IMR-90 (cell line): ENCODE data around the gene FNTB. TPM values are rescaled to one million over a fixed set of nuclear protein-coding genes. Genes with fewer than 3 reads are reported as not detected.

ENCODE experiments used
- ATAC-seq: fragments of 200-7000 bp; cut with Tn5 transposase; 2 replicates; pipeline ENCODE4 v1.9.1; 2020; ENCODE audit warnings: low read depth, mild to moderate bottlenecking, moderate library complexity
- BruUV-seq: library from RNA; stranded (reverse); fragments of 400-500 nt; replicated peaks from 2 replicates; lab custom pipeline; 2021; lab: Mats Ljungman, UMichigan
- CTCF ChIA-PET: fragments of 300-600 bp; formaldehyde crosslinking; extraction: SDS; loops from one replicate; lab custom pipeline; 2021; ENCODE audit warnings: antibody characterized with exemption; lab: Yijun Ruan, JAX
- POLR2A ChIA-PET: fragments of 300-600 bp; sonication (Branson Sonifier 250); formaldehyde crosslinking; loops from one replicate; lab custom pipeline; 2022; ENCODE audit warnings: antibody characterized with exemption; ENCODE audit not compliant: unreplicated experiment; lab: Charles Lee
- DNase-seq: peaks from one replicate; pipeline ENCODE4 v3.0.0; 2013
- H2AFZ ChIP-seq: replicated peaks from 2 replicates; pipeline ENCODE3; 2013; ENCODE audit warnings: low read length, mild to moderate bottlenecking; ENCODE audit not compliant: poor library complexity
- H2AK5ac ChIP-seq: 2 replicates; pipeline ENCODE4 v1.6.1; 2013; ENCODE audit warnings: low read depth, low read length, inconsistent platforms
- H2AK9ac ChIP-seq: replicated peaks from 2 replicates; pipeline ENCODE3; 2013; ENCODE audit warnings: mild to moderate bottlenecking, low read depth, low read length, moderate library complexity; ENCODE audit not compliant: poor library complexity
- H2BK120ac ChIP-seq: 2 replicates; pipeline ENCODE4 v1.6.1; 2013; ENCODE audit warnings: low read depth, low read length, inconsistent platforms
- H2BK15ac ChIP-seq: 3 replicates; pipeline ENCODE4 v1.6.1; 2013; ENCODE audit warnings: low read depth, low read length, inconsistent platforms
- H2BK20ac ChIP-seq: 2 replicates; pipeline ENCODE4 v1.6.1; 2013; ENCODE audit warnings: low read depth, mild to moderate bottlenecking, inconsistent platforms, low read length, moderate library complexity
- H2BK5ac ChIP-seq: 2 replicates; pipeline ENCODE4 v1.6.1; 2013; ENCODE audit warnings: mild to moderate bottlenecking, low read depth, low read length, inconsistent platforms; ENCODE audit not compliant: poor library complexity, severe bottlenecking
- H3K14ac ChIP-seq: replicated peaks from 2 replicates; pipeline ENCODE4 v1.6.1; 2013; ENCODE audit warnings: low read depth, low read length, inconsistent platforms
- H3K18ac ChIP-seq: 2 replicates; pipeline ENCODE4 v1.6.1; 2013; ENCODE audit warnings: low read depth, low read length, control low read depth
- H3K23ac ChIP-seq: 2 replicates; pipeline ENCODE4 v1.6.1; 2013; ENCODE audit warnings: low read depth, low read length, inconsistent platforms
- H3K27ac ChIP-seq: 2 replicates; pipeline ENCODE4 v1.5.1; 2013; ENCODE audit warnings: mild to moderate bottlenecking, control low read depth, low read length; ENCODE audit not compliant: insufficient read depth
- H3K27me3 ChIP-seq: 2 replicates; pipeline ENCODE4 v1.6.1; 2013; ENCODE audit warnings: low read length; ENCODE audit not compliant: control insufficient read depth, insufficient read depth
- H3K36me3 ChIP-seq: 2 replicates; pipeline ENCODE4 v1.6.1; 2013; ENCODE audit warnings: low read length, mixed read lengths; ENCODE audit not compliant: control insufficient read depth, insufficient read depth
- H3K4ac ChIP-seq: 2 replicates; pipeline ENCODE4 v1.6.1; 2013; ENCODE audit warnings: low read depth, low read length, inconsistent platforms
- H3K4me1 ChIP-seq: 2 replicates; pipeline ENCODE4 v1.6.1; 2013; ENCODE audit warnings: low read length, mixed read lengths; ENCODE audit not compliant: control insufficient read depth, insufficient read depth
- H3K4me2 ChIP-seq: 2 replicates; pipeline ENCODE4 v1.6.1; 2013; ENCODE audit warnings: low read depth, mild to moderate bottlenecking, control low read depth, low read length, moderate library complexity
- H3K4me3 ChIP-seq: 2 replicates; pipeline ENCODE4 v1.5.1; 2013; ENCODE audit warnings: low read depth, mild to moderate bottlenecking, control low read depth, low read length, moderate library complexity; ENCODE audit not compliant: insufficient read depth
- H3K56ac ChIP-seq: 2 replicates; pipeline ENCODE4 v1.6.1; 2013; ENCODE audit warnings: low read length, inconsistent platforms; ENCODE audit not compliant: insufficient read depth; ENCODE audit errors: extremely low read depth
- H3K79me1 ChIP-seq, 2 experiments: 2 replicates each; pipeline ENCODE4 v1.6.1; 2013; ENCODE audit warnings: low read length in 2 of 2, inconsistent platforms in 1 of 2, low read depth in 1 of 2
- H3K9ac ChIP-seq: 2 replicates; pipeline ENCODE4 v1.6.1; 2013; ENCODE audit warnings: low read depth, low read length, control low read depth
- H3K9me1 ChIP-seq: 2 replicates; pipeline ENCODE4 v1.6.1; 2013; ENCODE audit warnings: low read length, inconsistent platforms; ENCODE audit not compliant: insufficient read depth
- H3K9me3 ChIP-seq: 2 replicates; pipeline ENCODE4 v1.6.1; 2013; ENCODE audit warnings: low read length; ENCODE audit not compliant: control insufficient read depth, insufficient read depth
- H4K20me1 ChIP-seq: 2 replicates; pipeline ENCODE4 v1.6.1; 2013; ENCODE audit warnings: low read length, inconsistent platforms; ENCODE audit not compliant: insufficient read depth
- H4K5ac ChIP-seq: 2 replicates; pipeline ENCODE4 v1.6.1; 2013; ENCODE audit warnings: mild to moderate bottlenecking, low read depth, low read length, control low read depth
- H4K8ac ChIP-seq, 2 experiments: 2 replicates each; pipeline ENCODE4 v1.6.1; 2013; ENCODE audit warnings: low read depth in 2 of 2, low read length in 2 of 2, control low read depth in 1 of 2, inconsistent platforms in 1 of 2
- H4K91ac ChIP-seq: 2 replicates; pipeline ENCODE4 v1.6.1; 2013; ENCODE audit warnings: low read depth, low read length, inconsistent platforms; ENCODE audit not compliant: insufficient read depth
- BHLHE40 ChIP-seq: fragments of 150-350 bp; IDR thresholded peaks from 2 replicates; pipeline ENCODE4 v1.6.1; 2016; ENCODE audit warnings: mild to moderate bottlenecking, low read depth, low read length
- CEBPB ChIP-seq: IDR thresholded peaks from 2 replicates; pipeline ENCODE4 v1.6.1; 2012; ENCODE audit warnings: low read depth, low read length, improper control_type of control experiment
- CHD1 ChIP-seq: IDR thresholded peaks from 2 replicates; pipeline ENCODE4 v1.6.1; 2012; ENCODE audit warnings: low read depth, low read length, improper control_type of control experiment
- CTCF ChIP-seq: conservative IDR thresholded peaks from 2 replicates; pipeline ENCODE4 v1.5.1; 2012; ENCODE audit warnings: mild to moderate bottlenecking, low read depth, low read length, improper control_type of control experiment
- FOS ChIP-seq: fragments of 150-350 bp; IDR thresholded peaks from 2 replicates; pipeline ENCODE4 v1.6.1; 2016; ENCODE audit warnings: low read depth, low read length
- MAFK ChIP-seq: IDR thresholded peaks from 2 replicates; pipeline ENCODE4 v1.6.1; 2012; ENCODE audit warnings: low read depth, low read length, improper control_type of control experiment
- MAZ ChIP-seq: IDR thresholded peaks from 2 replicates; pipeline ENCODE4 v1.6.1; 2012; ENCODE audit warnings: low read depth, mild to moderate bottlenecking, low read length, improper control_type of control experiment, moderate library complexity, borderline replicate concordance
- MXI1 ChIP-seq: IDR thresholded peaks from 2 replicates; pipeline ENCODE4 v1.6.1; 2012; ENCODE audit warnings: low read depth, mild to moderate bottlenecking, low read length, moderate library complexity, borderline replicate concordance
- POLR2A ChIP-seq: IDR thresholded peaks from 2 replicates; pipeline ENCODE4 v1.6.1; 2012; ENCODE audit warnings: mild to moderate bottlenecking, low read depth, low read length
- RAD21 ChIP-seq: IDR thresholded peaks from 2 replicates; pipeline ENCODE4 v1.6.1; 2012; ENCODE audit warnings: low read length, improper control_type of control experiment
- RCOR1 ChIP-seq: IDR thresholded peaks from 2 replicates; pipeline ENCODE4 v1.6.1; 2012; ENCODE audit warnings: mild to moderate bottlenecking, low read length, improper control_type of control experiment; ENCODE audit not compliant: insufficient replicate concordance
- RFX5 ChIP-seq: IDR thresholded peaks from 2 replicates; pipeline ENCODE4 v1.8.0; 2012; ENCODE audit warnings: low read depth, mild to moderate bottlenecking, low read length, moderate library complexity
- SMC3 ChIP-seq: fragments of 150-350 bp; IDR thresholded peaks from 2 replicates; pipeline ENCODE4 v1.6.1; 2016; ENCODE audit warnings: low read depth, mild to moderate bottlenecking, antibody characterized with exemption, low read length, moderate library complexity
- USF2 ChIP-seq: fragments of 150-350 bp; IDR thresholded peaks from 2 replicates; pipeline ENCODE4 v1.6.1; 2017; ENCODE audit warnings: mild to moderate bottlenecking, antibody characterized with exemption, low read length, low read depth
- WGBS, 2 experiments: methylation state at CpG; one replicate each; pipeline versions ENCODE4 v1.1.5 to v1.1.7; 2013; ENCODE audit warnings: missing lambda C conversion rate in 2 of 2; ENCODE audit not compliant: insufficient read length in 1 of 2; ENCODE audit errors: extremely low coverage in 2 of 2; 5-methylcytosine and 5-hydroxymethylcytosine counted together
- dilution Hi-C: fragments of 300-500 bp; cut with HindIII; formaldehyde crosslinking; loops from one replicate; pipeline ENCODE4 v1.14.3; 2018; ENCODE audit warnings: low sequenced_read_pairs; ENCODE audit not compliant: unreplicated experiment
- in situ Hi-C: fragments of 300-500 bp; cut with MboI; formaldehyde crosslinking; loops from 3 replicates; pipeline ENCODE4 v1.14.3; 2019; ENCODE audit warnings: low sequenced_read_pairs, inconsistent platforms, mixed read lengths
- intact Hi-C: fragments of 100-400 bp; cut with micrococcal nuclease; formaldehyde crosslinking; loops from 2 replicates; pipeline ENCODE4 v1.10.0; 2022
- polyA plus RNA-seq, 3 experiments: library from polyadenylated mRNA; depleted of rRNA; stranded (reverse); fragments of >200 nt; gene quantifications; 2 replicates each; pipeline ENCODE4 v1.2.3, GENCODE V29; 2012; ENCODE audit warnings: low replicate concordance in 1 of 3
- total RNA-seq: library from RNA; depleted of rRNA; stranded (reverse); fragments of >200 nt; gene quantifications from 2 replicates; pipeline ENCODE4 v1.2.3, GENCODE V29; 2012
- TF ChIP-seq, protein P1 (sequence below): fragments of 150-350 bp; IDR thresholded peaks from 2 replicates; pipeline ENCODE4 v1.6.1; 2016; ENCODE audit warnings: low read depth, mild to moderate bottlenecking, low read length, moderate library complexity, borderline replicate concordance

FNTB gene
- total and polyA plus RNA-seq, 2 of the 4 experiments (the other 2 are of a cell fraction) = 9.9 to 18.5 TPM

GRCh38 chr14:65074449-65075150 is 87.9 kb downstream of the FNTB start:
- no peak overlapping the region for H4K91ac ChIP-seq
- CTCF ChIA-PET = interaction anchor here (0.9 kb wide), 1 partner anchor 43 kb away, joined by 3 read pairs; no protein-coding TSS in a partner anchor
- H3K23ac ChIP-seq = no peak overlapping the region
- H4K20me1 ChIP-seq = peaks cover 12% of the 10 kb centered on the region
- H2AFZ ChIP-seq = no peak overlapping the region
- H2BK5ac ChIP-seq = no peak overlapping the region
- DNase-seq = no peak
- POLR2A ChIA-PET = interaction anchor here (0.6 kb wide), 1 partner anchor 103 kb away, joined by 4 read pairs; no protein-coding TSS in a partner anchor
- H2BK120ac ChIP-seq = no peak overlapping the region
- no peak overlapping the region for H3K18ac ChIP-seq
- no TSS peak for BruUV-seq
- no peak for ATAC-seq
- no peak overlapping the region for H3K14ac ChIP-seq
- H3K4me2 ChIP-seq = no peak overlapping the region
- H3K4me1 ChIP-seq = no peaks in the 10 kb centered on the region
- H3K79me1 ChIP-seq = peaks cover 0 to 50% of the 10 kb centered on the region in 2 experiments; a peak in 3 of 4 replicates
- WGBS, 2 experiments = 60% methylated on average over 1 of the region's 3 CpGs; no CpG with 5 or more reads in 1 of the 2 experiments
- H3K27me3 ChIP-seq = no peaks in the 10 kb centered on the region
- dilution Hi-C loops (no loop called here), in situ Hi-C loops (no loop called here), intact Hi-C loops (no loop called here)
- H2AK9ac ChIP-seq = no peak overlapping the region
- no peak overlapping the region for H3K27ac ChIP-seq
- no peak overlapping the region for H3K56ac ChIP-seq
- H3K9ac ChIP-seq = no peak overlapping the region
- no peak overlapping the region for H2BK20ac ChIP-seq
- H2AK5ac ChIP-seq = no peak overlapping the region
- no peak overlapping the region for H4K5ac ChIP-seq
- H3K4ac ChIP-seq = no peak overlapping the region
- H3K9me1 ChIP-seq = peaks cover 11% of the 10 kb centered on the region
- H3K9me3 ChIP-seq = no peaks in the 10 kb centered on the region
- peaks cover 46% of the 10 kb centered on the region for H3K36me3 ChIP-seq
- no peak overlapping the region for H4K8ac ChIP-seq
- no peak overlapping the region for H2BK15ac ChIP-seq
- H3K4me3 ChIP-seq = no peak overlapping the region
- TF ChIP-seq MAFK = no peak
- no peak for TF ChIP-seq CHD1
- TF ChIP-seq POLR2A = no peak
- no peak for TF ChIP-seq RFX5
- no peak for TF ChIP-seq USF2
- TF ChIP-seq FOS = no peak
- TF ChIP-seq RAD21 = no peak
- TF ChIP-seq SMC3 = no peak
- TF ChIP-seq BHLHE40 = no peak
- TF ChIP-seq RCOR1 = no peak
- TF ChIP-seq CTCF = no peak
- TF ChIP-seq, protein P1, sequence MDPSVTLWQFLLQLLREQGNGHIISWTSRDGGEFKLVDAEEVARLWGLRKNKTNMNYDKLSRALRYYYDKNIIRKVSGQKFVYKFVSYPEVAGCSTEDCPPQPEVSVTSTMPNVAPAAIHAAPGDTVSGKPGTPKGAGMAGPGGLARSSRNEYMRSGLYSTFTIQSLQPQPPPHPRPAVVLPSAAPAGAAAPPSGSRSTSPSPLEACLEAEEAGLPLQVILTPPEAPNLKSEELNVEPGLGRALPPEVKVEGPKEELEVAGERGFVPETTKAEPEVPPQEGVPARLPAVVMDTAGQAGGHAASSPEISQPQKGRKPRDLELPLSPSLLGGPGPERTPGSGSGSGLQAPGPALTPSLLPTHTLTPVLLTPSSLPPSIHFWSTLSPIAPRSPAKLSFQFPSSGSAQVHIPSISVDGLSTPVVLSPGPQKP = no peak
- no peak for TF ChIP-seq MAZ
- TF ChIP-seq CEBPB = no peak
- no peak for TF ChIP-seq MXI1
